ENCODE data around the gene LCMT2.
A peak's percentile ranks its signal among the peaks of the same experiment; 100 is the strongest.

The LCMT2 gene

DNA sequence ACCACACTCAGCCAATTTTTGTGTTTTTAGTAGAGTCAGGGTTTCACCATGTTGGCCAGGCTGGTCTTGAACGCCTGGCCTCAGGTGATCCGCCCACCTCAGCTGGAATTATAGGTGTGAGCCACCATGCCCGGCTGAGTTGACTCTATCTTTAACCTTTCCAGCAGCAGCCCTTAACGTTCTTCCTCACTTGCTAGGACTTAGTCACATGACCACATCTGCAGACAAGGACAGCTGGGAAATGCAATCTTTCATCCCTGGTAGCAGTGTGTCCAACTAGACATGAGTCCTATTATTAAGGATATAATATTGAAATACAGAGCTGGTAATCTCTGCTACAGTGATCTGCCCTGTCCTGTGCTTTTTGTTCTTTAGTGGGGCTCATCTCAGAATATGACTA is 18.0 kb downstream of the LCMT2 start:
- no peak overlapping the region for H2BK12ac ChIP-seq (ENCODE audit: low read length)

GRCh38 chr15:43302205-43302817 is 28.1 kb downstream of the LCMT2 start, which contains the start of gene TGM7:
Gene TGM7 (minus strand): TSS chr15:43302255.
- Histone ChIP-seq H3K4ac (ENCODE audit: low read length) (no peak within 1 kb of the TSS), H3K36me3 (replicated peaks in 1 of 2; ENCODE audit: control insufficient read depth in 2 of 2, insufficient read depth in 2 of 2, low read length in 2 of 2) (no peaks in the 10 kb centered on the region), H2BK5ac (ENCODE audit: low read length) (no peak within 1 kb of the TSS), H3K14ac (ENCODE audit: low read length) (no peak within 1 kb of the TSS), H2BK15ac (ENCODE audit: low read length) (no peak within 1 kb of the TSS), H3K4me3 (ENCODE audit: low read length in 2 of 2) (no peak within 1 kb of the TSS), H3K79me1 (ENCODE audit: low read depth, low read length) (no peaks in the 10 kb centered on the region), H3K9ac (ENCODE audit: low read depth, low read length, poor library complexity) (no peak within 1 kb of the TSS), H3K9me3 (replicated peaks in 1 of 2; ENCODE audit: control insufficient read depth in 2 of 2, insufficient read depth in 1 of 2, low read depth in 1 of 2, low read length in 2 of 2) (no peaks in the 10 kb centered on the region), H2AK5ac (ENCODE audit: low read depth, low read length) (no peak within 1 kb of the TSS), H3K27ac (replicated peaks; ENCODE audit: low read length) (no peak within 1 kb of the TSS), H2AFZ (ENCODE audit: low read length) (no peak within 1 kb of the TSS), H4K8ac (ENCODE audit: low read depth, low read length) (no peak within 1 kb of the TSS), H3K4me1 (ENCODE audit: control insufficient read depth in 2 of 2, insufficient read depth in 1 of 2, low read depth in 1 of 2, low read length in 2 of 2) (peaks cover 0 to 2% of the 10 kb centered on the region in 2 donors), H3K23ac (ENCODE audit: low read depth, low read length, poor library complexity) (no peak within 1 kb of the TSS), H4K91ac (ENCODE audit: low read depth, low read length, poor library complexity) (no peak within 1 kb of the TSS), H3K4me2 (ENCODE audit: insufficient read depth, low read length, poor library complexity, severe bottlenecking) (no peak within 1 kb of the TSS), H3K27me3 (ENCODE audit: control insufficient read depth in 3 of 3, insufficient read depth in 3 of 3, low read depth in 1 of 3, low read length in 3 of 3) (peaks cover 0 to 15% (median 0%) of the 10 kb centered on the region in 3 experiments), H2BK12ac (ENCODE audit: low read length) (no peak within 1 kb of the TSS), H3K18ac (ENCODE audit: low read length) (no peak within 1 kb of the TSS), H2BK120ac (ENCODE audit: low read depth, low read length) (no peak within 1 kb of the TSS)
- no CpG with 5 or more reads among the region's 11 CpGs for WGBS, 2 donors (ENCODE audit: extremely low coverage in 2 of 2, insufficient read length in 2 of 2, insufficient replicate concordance in 1 of 2)
- DNase-seq (ENCODE audit: low spot score) = no peak

More for the DNA sequence above, 18.0 kb downstream of the LCMT2 start:
- DNase-seq (ENCODE audit: low spot score) = no peak
- H3K18ac ChIP-seq (ENCODE audit: low read length) = no peak overlapping the region
- H3K4me2 ChIP-seq (ENCODE audit: insufficient read depth, low read length, poor library complexity, severe bottlenecking) = no peak overlapping the region
- H3K14ac ChIP-seq (ENCODE audit: low read length) = no peak overlapping the region
- no peak overlapping the region for H2AFZ ChIP-seq (ENCODE audit: low read length)
- WGBS, 2 donors (ENCODE audit: extremely low coverage in 2 of 2, insufficient read length in 2 of 2, insufficient replicate concordance in 1 of 2) = no CpG with 5 or more reads among the region's 4 CpGs
- H3K4ac ChIP-seq (ENCODE audit: low read length) = no peak overlapping the region
- H3K4me1 ChIP-seq (ENCODE audit: control insufficient read depth in 2 of 2, insufficient read depth in 1 of 2, low read depth in 1 of 2, low read length in 2 of 2) = no peaks in the 10 kb centered on the region
- no peak overlapping the region for H3K4me3 ChIP-seq (ENCODE audit: low read length in 2 of 2)
- H3K27ac ChIP-seq (replicated peaks; ENCODE audit: low read length) = no peak overlapping the region
- H4K8ac ChIP-seq (ENCODE audit: low read depth, low read length) = no peak overlapping the region
- no peaks in the 10 kb centered on the region for H3K79me1 ChIP-seq (ENCODE audit: low read depth, low read length)
- H3K9me3 ChIP-seq (replicated peaks in 1 of 2; ENCODE audit: control insufficient read depth in 2 of 2, insufficient read depth in 1 of 2, low read depth in 1 of 2, low read length in 2 of 2) = no peaks in the 10 kb centered on the region
- no peak overlapping the region for H3K9ac ChIP-seq (ENCODE audit: low read depth, low read length, poor library complexity)
- no peak overlapping the region for H2AK5ac ChIP-seq (ENCODE audit: low read depth, low read length)
- no peak overlapping the region for H3K23ac ChIP-seq (ENCODE audit: low read depth, low read length, poor library complexity)
- no peak overlapping the region for H2BK120ac ChIP-seq (ENCODE audit: low read depth, low read length)
- H2BK15ac ChIP-seq (ENCODE audit: low read length) = no peak overlapping the region
- no peaks in the 10 kb centered on the region for H3K36me3 ChIP-seq (replicated peaks in 1 of 2; ENCODE audit: control insufficient read depth in 2 of 2, insufficient read depth in 2 of 2, low read length in 2 of 2)
- H3K27me3 ChIP-seq (ENCODE audit: control insufficient read depth in 3 of 3, insufficient read depth in 3 of 3, low read depth in 1 of 3, low read length in 3 of 3) = peaks cover 0 to 36% (median 0%) of the 10 kb centered on the region in 3 experiments
- no peak overlapping the region for H4K91ac ChIP-seq (ENCODE audit: low read depth, low read length, poor library complexity)
- H2BK5ac ChIP-seq (ENCODE audit: low read length) = no peak overlapping the region

DNA sequence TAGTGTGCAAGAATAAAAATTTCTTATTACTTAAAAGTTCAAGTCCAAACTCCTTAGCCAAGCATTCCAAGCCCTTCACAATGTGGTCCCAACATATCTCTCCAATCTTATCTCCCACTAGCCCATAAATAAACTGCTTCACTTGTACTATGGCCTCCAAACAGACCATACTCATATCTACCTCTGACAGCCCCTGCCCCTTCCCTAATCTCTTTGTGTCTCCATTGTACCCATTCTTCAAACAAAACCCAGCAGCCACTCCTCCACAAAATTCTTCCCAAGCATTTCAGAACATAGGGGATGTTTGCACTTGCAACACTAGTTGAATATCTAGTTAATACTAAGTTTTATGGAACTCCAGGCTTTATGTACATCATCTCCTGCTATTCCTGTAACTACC is 30.5 kb downstream of the LCMT2 start:
- no peak overlapping the region for H3K4ac ChIP-seq (ENCODE audit: low read length)
- H3K18ac ChIP-seq (ENCODE audit: low read length) = no peak overlapping the region
- no peak overlapping the region for H3K27ac ChIP-seq (replicated peaks; ENCODE audit: low read length)
- H3K23ac ChIP-seq (ENCODE audit: low read depth, low read length, poor library complexity) = no peak overlapping the region
- no peak overlapping the region for H2AK5ac ChIP-seq (ENCODE audit: low read depth, low read length)
- H2BK120ac ChIP-seq (ENCODE audit: low read depth, low read length) = no peak overlapping the region
- no peak overlapping the region for H2BK5ac ChIP-seq (ENCODE audit: low read length)
- no peak overlapping the region for H3K4me2 ChIP-seq (ENCODE audit: insufficient read depth, low read length, poor library complexity, severe bottlenecking)
- H4K8ac ChIP-seq (ENCODE audit: low read depth, low read length) = no peak overlapping the region
- H3K4me1 ChIP-seq (ENCODE audit: control insufficient read depth in 2 of 2, insufficient read depth in 1 of 2, low read depth in 1 of 2, low read length in 2 of 2) = peaks cover 3 to 5% of the 10 kb centered on the region in 2 donors
- H2BK15ac ChIP-seq (ENCODE audit: low read length) = no peak overlapping the region
- no peak for DNase-seq (ENCODE audit: low spot score)
- H3K4me3 ChIP-seq (ENCODE audit: low read length in 2 of 2) = no peak overlapping the region
- no peaks in the 10 kb centered on the region for H3K79me1 ChIP-seq (ENCODE audit: low read depth, low read length)
- peaks cover 0 to 11% (median 0%) of the 10 kb centered on the region in 3 experiments for H3K27me3 ChIP-seq (ENCODE audit: control insufficient read depth in 3 of 3, insufficient read depth in 3 of 3, low read depth in 1 of 3, low read length in 3 of 3)
- no peaks in the 10 kb centered on the region for H3K36me3 ChIP-seq (replicated peaks in 1 of 2; ENCODE audit: control insufficient read depth in 2 of 2, insufficient read depth in 2 of 2, low read length in 2 of 2)
- no peak overlapping the region for H4K91ac ChIP-seq (ENCODE audit: low read depth, low read length, poor library complexity)
- no peak overlapping the region for H3K14ac ChIP-seq (ENCODE audit: low read length)
- H3K9me3 ChIP-seq (replicated peaks in 1 of 2; ENCODE audit: control insufficient read depth in 2 of 2, insufficient read depth in 1 of 2, low read depth in 1 of 2, low read length in 2 of 2) = no peaks in the 10 kb centered on the region
- no peak overlapping the region for H2AFZ ChIP-seq (ENCODE audit: low read length)
- no peak overlapping the region for H3K9ac ChIP-seq (ENCODE audit: low read depth, low read length, poor library complexity)
- no peak overlapping the region for H2BK12ac ChIP-seq (ENCODE audit: low read length)

DNA sequence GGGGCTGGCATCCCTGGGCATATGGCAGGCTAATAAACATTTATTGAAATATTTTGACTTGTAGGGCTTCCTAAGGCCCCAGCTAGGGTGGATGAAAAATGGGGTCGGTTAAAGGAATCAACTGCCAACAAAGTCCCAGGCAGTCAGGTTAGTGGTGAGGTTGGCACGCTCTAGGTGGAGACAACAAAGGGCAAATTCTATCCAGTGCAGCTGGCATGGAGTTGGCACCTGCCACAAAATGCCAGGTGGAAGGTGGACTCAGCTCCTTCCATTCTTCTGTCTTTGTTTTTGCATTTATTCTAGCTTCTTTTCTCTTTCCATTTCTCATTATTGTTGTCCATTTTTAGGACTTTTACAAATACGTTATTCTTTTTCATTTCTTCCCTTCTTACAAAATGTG is 31.0 kb downstream of the LCMT2 start:
- no peak overlapping the region for H3K14ac ChIP-seq (ENCODE audit: low read length)
- no peak overlapping the region for H3K27ac ChIP-seq (replicated peaks; ENCODE audit: low read length)
- no peak overlapping the region for H3K4ac ChIP-seq (ENCODE audit: low read length)
- no peak overlapping the region for H3K9ac ChIP-seq (ENCODE audit: low read depth, low read length, poor library complexity)
- no peak overlapping the region for H2AFZ ChIP-seq (ENCODE audit: low read length)
- no peak overlapping the region for H4K91ac ChIP-seq (ENCODE audit: low read depth, low read length, poor library complexity)
- no peak overlapping the region for H3K4me2 ChIP-seq (ENCODE audit: insufficient read depth, low read length, poor library complexity, severe bottlenecking)
- H3K79me1 ChIP-seq (ENCODE audit: low read depth, low read length) = no peaks in the 10 kb centered on the region
- H2BK12ac ChIP-seq (ENCODE audit: low read length) = no peak overlapping the region
- no peak overlapping the region for H2BK15ac ChIP-seq (ENCODE audit: low read length)
- no CpG with 5 or more reads among the region's 3 CpGs for WGBS, 2 donors (ENCODE audit: extremely low coverage in 2 of 2, insufficient read length in 2 of 2, insufficient replicate concordance in 1 of 2)
- peak overlapping the region in 1 of 2 donors; percentile 59 for H3K4me3 ChIP-seq (ENCODE audit: low read length in 2 of 2)
- H3K4me1 ChIP-seq (ENCODE audit: control insufficient read depth in 2 of 2, insufficient read depth in 1 of 2, low read depth in 1 of 2, low read length in 2 of 2) = peaks cover 3 to 5% of the 10 kb centered on the region in 2 donors
- no peak overlapping the region for H2AK5ac ChIP-seq (ENCODE audit: low read depth, low read length)
- DNase-seq (ENCODE audit: low spot score) = no peak
- H3K23ac ChIP-seq (ENCODE audit: low read depth, low read length, poor library complexity) = no peak overlapping the region
- H3K27me3 ChIP-seq (ENCODE audit: control insufficient read depth in 3 of 3, insufficient read depth in 3 of 3, low read depth in 1 of 3, low read length in 3 of 3) = peaks cover 0 to 16% (median 0%) of the 10 kb centered on the region in 3 experiments
- H4K8ac ChIP-seq (ENCODE audit: low read depth, low read length) = no peak overlapping the region
- H3K18ac ChIP-seq (ENCODE audit: low read length) = no peak overlapping the region
- H2BK120ac ChIP-seq (ENCODE audit: low read depth, low read length) = no peak overlapping the region
- no peaks in the 10 kb centered on the region for H3K9me3 ChIP-seq (replicated peaks in 1 of 2; ENCODE audit: control insufficient read depth in 2 of 2, insufficient read depth in 1 of 2, low read depth in 1 of 2, low read length in 2 of 2)
- H3K36me3 ChIP-seq (replicated peaks in 1 of 2; ENCODE audit: control insufficient read depth in 2 of 2, insufficient read depth in 2 of 2, low read length in 2 of 2) = no peaks in the 10 kb centered on the region
- no peak overlapping the region for H2BK5ac ChIP-seq (ENCODE audit: low read length)

Data from neuronal stem cell (in vitro differentiated cells).